ENCODE measurements around the gene ASAP3. TPM values are rescaled to one million over a fixed set of nuclear protein-coding genes. Genes with fewer than 3 reads are reported as not detected.

Gene ASAP3
- total RNA-seq, 1 experiment from 2014 or later, result 71.2 TPM

DNA sequence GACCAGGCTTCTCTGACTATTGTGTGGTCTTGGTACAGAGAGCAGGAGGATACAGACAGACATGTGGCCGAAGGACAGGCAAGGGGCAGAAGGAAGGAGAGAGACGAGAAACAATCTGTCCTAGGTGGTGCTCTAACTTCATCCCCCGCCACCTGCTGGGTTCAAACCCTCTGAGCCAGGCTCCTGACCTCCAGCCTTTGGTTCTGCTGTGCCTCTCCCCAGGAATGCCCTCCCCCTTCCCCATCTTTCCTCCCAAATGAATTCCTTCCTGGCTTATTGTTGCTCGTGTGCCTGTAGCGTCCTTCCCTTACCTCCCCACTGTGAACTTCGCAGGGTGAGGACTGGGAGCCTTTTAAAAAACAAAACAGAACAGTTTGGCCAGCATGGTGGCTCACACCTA, 64.8 kb downstream of the ASAP3 start:
- peaks cover 6% of the 10 kb centered on the region for H3K4me1 Mint-ChIP-seq
- ATAC-seq (peak; percentile 46), DNase-seq (ENCODE audit: low spot score) (peak; percentile 63)
- H3K36me3 Mint-ChIP-seq, result no peaks in the 10 kb centered on the region
- peaks cover 97% of the 10 kb centered on the region for H3K27me3 Mint-ChIP-seq (ENCODE audit: low read depth)
- no peaks in the 10 kb centered on the region for H3K9me3 Mint-ChIP-seq
- no peak overlapping the region for H3K4me3 Mint-ChIP-seq
- no peak overlapping the region for H3K27ac Mint-ChIP-seq
- peak; percentile 8; the same call in 1 of the 2 replicates for TF ChIP-seq ZNF423 (CRISPR knock-in tag; IDR thresholded peaks at IDR 0.05)
- no peak for TF ChIP-seq GABPB1 (CRISPR knock-in tag; IDR thresholded peaks at IDR 0.05)
- CTCF ChIA-PET, result no interaction called here
- POLR2A ChIA-PET, result no interaction called here

DNA sequence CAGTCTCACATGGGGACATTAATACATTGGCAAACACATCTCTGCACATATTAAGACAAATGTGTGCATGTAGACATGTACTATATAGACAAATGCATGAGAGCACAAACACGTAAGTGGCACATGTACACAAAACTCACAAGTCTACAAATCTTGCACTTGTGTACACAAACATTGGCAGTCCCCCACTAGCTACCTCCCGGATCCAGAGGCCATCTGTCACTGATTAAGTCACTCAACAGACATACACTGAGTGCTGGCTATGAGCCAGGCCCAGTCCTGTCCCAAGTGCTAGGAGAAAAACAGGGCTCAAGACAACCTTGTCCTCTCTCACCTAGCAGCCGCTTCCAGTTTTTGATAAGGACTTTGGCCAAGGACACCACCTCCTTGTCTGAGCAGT, 66.4 kb downstream of the ASAP3 start:
- Mint-ChIP-seq H3K4me1 (no peaks in the 10 kb centered on the region; the same call in 1 of the 2 replicates), H3K36me3 (no peaks in the 10 kb centered on the region), H3K9me3 (no peaks in the 10 kb centered on the region), H3K27me3 (ENCODE audit: low read depth) (peaks cover 94% of the 10 kb centered on the region), H3K4me3 (no peak overlapping the region), H3K27ac (no peak overlapping the region)
- ATAC-seq, result no peak
- no peak for DNase-seq (ENCODE audit: low spot score)
- ChIA-PET POLR2A (no interaction called here), CTCF (no interaction called here)
- TF ChIP-seq MYBL2 (CRISPR knock-in tag; IDR thresholded peaks at IDR 0.05) (no peak), KAT7 (CRISPR knock-in tag; IDR thresholded peaks at IDR 0.05; ENCODE audit: borderline replicate concordance) (no peak), CBFB (CRISPR knock-in tag; IDR thresholded peaks at IDR 0.05; ENCODE audit: low read depth) (no peak), NFATC4 (CRISPR knock-in tag; IDR thresholded peaks at IDR 0.05) (no peak), SP1 (CRISPR knock-in tag; conservative IDR thresholded peaks at IDR 0.05) (no peak)
- TF ChIP-seq, protein P1, sequence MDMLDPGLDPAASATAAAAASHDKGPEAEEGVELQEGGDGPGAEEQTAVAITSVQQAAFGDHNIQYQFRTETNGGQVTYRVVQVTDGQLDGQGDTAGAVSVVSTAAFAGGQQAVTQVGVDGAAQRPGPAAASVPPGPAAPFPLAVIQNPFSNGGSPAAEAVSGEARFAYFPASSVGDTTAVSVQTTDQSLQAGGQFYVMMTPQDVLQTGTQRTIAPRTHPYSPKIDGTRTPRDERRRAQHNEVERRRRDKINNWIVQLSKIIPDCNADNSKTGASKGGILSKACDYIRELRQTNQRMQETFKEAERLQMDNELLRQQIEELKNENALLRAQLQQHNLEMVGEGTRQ (CRISPR knock-in tag; IDR thresholded peaks at IDR 0.05), result no peak
- TF ChIP-seq, protein P2, sequence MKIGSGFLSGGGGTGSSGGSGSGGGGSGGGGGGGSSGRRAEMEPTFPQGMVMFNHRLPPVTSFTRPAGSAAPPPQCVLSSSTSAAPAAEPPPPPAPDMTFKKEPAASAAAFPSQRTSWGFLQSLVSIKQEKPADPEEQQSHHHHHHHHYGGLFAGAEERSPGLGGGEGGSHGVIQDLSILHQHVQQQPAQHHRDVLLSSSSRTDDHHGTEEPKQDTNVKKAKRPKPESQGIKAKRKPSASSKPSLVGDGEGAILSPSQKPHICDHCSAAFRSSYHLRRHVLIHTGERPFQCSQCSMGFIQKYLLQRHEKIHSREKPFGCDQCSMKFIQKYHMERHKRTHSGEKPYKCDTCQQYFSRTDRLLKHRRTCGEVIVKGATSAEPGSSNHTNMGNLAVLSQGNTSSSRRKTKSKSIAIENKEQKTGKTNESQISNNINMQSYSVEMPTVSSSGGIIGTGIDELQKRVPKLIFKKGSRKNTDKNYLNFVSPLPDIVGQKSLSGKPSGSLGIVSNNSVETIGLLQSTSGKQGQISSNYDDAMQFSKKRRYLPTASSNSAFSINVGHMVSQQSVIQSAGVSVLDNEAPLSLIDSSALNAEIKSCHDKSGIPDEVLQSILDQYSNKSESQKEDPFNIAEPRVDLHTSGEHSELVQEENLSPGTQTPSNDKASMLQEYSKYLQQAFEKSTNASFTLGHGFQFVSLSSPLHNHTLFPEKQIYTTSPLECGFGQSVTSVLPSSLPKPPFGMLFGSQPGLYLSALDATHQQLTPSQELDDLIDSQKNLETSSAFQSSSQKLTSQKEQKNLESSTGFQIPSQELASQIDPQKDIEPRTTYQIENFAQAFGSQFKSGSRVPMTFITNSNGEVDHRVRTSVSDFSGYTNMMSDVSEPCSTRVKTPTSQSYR (CRISPR knock-in tag; IDR thresholded peaks at IDR 0.05), result no peak

DNA sequence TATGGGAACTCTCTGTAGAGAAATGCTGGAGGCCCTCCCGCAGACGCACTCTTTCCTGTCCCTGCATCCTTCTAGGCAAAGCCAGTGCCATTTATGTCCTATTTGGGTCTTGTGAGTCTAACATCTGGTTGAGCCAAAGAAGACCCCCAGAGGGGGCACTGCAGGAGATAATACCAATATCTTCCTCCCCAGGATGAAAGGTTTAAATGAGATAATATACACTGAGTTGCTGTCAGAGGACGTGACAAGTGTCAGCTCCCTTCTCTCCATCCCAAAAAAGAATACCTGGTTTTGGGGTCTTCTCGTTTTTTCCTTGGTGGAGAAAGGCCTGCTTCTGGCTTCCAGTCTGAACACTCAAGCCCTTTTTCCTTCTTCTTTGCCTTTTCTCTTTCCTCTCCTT, 67.0 kb downstream of the ASAP3 start:
- ChIA-PET POLR2A (no interaction called here), CTCF (interaction anchor here (2.5 kb wide), 1 partner anchor 13 kb away, joined by 10 read pairs; no protein-coding TSS in a partner anchor)
- Mint-ChIP-seq H3K27me3 (ENCODE audit: low read depth) (peaks cover 94% of the 10 kb centered on the region), H3K36me3 (no peaks in the 10 kb centered on the region), H3K4me3 (no peak overlapping the region), H3K27ac (no peak overlapping the region), H3K9me3 (no peaks in the 10 kb centered on the region), H3K4me1 (no peaks in the 10 kb centered on the region; the same call in 1 of the 2 replicates)
- ATAC-seq (no peak), DNase-seq (ENCODE audit: low spot score) (no peak)
- TF ChIP-seq ZBTB21 (CRISPR knock-in tag; IDR thresholded peaks at IDR 0.05; ENCODE audit: borderline replicate concordance), result no peak
- TF ChIP-seq JUN (CRISPR knock-in tag; IDR thresholded peaks at IDR 0.05), result no peak
- no peak for TF ChIP-seq MYBL2 (CRISPR knock-in tag; IDR thresholded peaks at IDR 0.05)
- no peak for TF ChIP-seq ZNF423 (CRISPR knock-in tag; IDR thresholded peaks at IDR 0.05)
- TF ChIP-seq, protein P3, sequence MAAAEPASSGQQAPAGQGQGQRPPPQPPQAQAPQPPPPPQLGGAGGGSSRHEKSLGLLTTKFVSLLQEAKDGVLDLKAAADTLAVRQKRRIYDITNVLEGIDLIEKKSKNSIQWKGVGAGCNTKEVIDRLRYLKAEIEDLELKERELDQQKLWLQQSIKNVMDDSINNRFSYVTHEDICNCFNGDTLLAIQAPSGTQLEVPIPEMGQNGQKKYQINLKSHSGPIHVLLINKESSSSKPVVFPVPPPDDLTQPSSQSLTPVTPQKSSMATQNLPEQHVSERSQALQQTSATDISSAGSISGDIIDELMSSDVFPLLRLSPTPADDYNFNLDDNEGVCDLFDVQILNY (CRISPR knock-in tag; IDR thresholded peaks at IDR 0.05), result no peak
- no peak for TF ChIP-seq RORB (CRISPR knock-in tag; IDR thresholded peaks at IDR 0.05)
- TF ChIP-seq, protein P4, sequence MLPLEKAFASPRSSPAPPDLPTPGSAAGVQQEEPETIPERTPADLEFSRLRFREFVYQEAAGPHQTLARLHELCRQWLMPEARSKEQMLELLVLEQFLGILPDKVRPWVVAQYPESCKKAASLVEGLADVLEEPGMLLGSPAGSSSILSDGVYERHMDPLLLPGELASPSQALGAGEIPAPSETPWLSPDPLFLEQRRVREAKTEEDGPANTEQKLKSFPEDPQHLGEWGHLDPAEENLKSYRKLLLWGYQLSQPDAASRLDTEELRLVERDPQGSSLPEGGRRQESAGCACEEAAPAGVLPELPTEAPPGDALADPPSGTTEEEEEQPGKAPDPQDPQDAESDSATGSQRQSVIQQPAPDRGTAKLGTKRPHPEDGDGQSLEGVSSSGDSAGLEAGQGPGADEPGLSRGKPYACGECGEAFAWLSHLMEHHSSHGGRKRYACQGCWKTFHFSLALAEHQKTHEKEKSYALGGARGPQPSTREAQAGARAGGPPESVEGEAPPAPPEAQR (CRISPR knock-in tag; IDR thresholded peaks at IDR 0.05), result no peak
- no peak for TF ChIP-seq ZNF671 (CRISPR knock-in tag; IDR thresholded peaks at IDR 0.05)
- TF ChIP-seq ZNF219 (CRISPR knock-in tag; IDR thresholded peaks at IDR 0.05; ENCODE audit: borderline replicate concordance), result no peak
- TF ChIP-seq, protein P5, sequence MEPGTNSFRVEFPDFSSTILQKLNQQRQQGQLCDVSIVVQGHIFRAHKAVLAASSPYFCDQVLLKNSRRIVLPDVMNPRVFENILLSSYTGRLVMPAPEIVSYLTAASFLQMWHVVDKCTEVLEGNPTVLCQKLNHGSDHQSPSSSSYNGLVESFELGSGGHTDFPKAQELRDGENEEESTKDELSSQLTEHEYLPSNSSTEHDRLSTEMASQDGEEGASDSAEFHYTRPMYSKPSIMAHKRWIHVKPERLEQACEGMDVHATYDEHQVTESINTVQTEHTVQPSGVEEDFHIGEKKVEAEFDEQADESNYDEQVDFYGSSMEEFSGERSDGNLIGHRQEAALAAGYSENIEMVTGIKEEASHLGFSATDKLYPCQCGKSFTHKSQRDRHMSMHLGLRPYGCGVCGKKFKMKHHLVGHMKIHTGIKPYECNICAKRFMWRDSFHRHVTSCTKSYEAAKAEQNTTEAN (CRISPR knock-in tag; IDR thresholded peaks at IDR 0.05), result no peak
- TF ChIP-seq SMAD4 (CRISPR knock-in tag; IDR thresholded peaks at IDR 0.05), result no peak
- no peak for TF ChIP-seq ESRRA (CRISPR knock-in tag; IDR thresholded peaks at IDR 0.05; ENCODE audit: borderline replicate concordance)
- no peak for TF ChIP-seq NFE2L1 (CRISPR knock-in tag; IDR thresholded peaks at IDR 0.05)
- no peak for TF ChIP-seq PRRX2 (CRISPR knock-in tag; IDR thresholded peaks at IDR 0.05)
- TF ChIP-seq, protein P6, sequence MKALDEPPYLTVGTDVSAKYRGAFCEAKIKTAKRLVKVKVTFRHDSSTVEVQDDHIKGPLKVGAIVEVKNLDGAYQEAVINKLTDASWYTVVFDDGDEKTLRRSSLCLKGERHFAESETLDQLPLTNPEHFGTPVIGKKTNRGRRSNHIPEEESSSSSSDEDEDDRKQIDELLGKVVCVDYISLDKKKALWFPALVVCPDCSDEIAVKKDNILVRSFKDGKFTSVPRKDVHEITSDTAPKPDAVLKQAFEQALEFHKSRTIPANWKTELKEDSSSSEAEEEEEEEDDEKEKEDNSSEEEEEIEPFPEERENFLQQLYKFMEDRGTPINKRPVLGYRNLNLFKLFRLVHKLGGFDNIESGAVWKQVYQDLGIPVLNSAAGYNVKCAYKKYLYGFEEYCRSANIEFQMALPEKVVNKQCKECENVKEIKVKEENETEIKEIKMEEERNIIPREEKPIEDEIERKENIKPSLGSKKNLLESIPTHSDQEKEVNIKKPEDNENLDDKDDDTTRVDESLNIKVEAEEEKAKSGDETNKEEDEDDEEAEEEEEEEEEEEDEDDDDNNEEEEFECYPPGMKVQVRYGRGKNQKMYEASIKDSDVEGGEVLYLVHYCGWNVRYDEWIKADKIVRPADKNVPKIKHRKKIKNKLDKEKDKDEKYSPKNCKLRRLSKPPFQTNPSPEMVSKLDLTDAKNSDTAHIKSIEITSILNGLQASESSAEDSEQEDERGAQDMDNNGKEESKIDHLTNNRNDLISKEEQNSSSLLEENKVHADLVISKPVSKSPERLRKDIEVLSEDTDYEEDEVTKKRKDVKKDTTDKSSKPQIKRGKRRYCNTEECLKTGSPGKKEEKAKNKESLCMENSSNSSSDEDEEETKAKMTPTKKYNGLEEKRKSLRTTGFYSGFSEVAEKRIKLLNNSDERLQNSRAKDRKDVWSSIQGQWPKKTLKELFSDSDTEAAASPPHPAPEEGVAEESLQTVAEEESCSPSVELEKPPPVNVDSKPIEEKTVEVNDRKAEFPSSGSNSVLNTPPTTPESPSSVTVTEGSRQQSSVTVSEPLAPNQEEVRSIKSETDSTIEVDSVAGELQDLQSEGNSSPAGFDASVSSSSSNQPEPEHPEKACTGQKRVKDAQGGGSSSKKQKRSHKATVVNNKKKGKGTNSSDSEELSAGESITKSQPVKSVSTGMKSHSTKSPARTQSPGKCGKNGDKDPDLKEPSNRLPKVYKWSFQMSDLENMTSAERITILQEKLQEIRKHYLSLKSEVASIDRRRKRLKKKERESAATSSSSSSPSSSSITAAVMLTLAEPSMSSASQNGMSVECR (CRISPR knock-in tag; IDR thresholded peaks at IDR 0.05; ENCODE audit: borderline replicate concordance), result no peak

Measured in WTC11 (cell line).